Measurements from ENCODE around the gene STRA8. TPM values are rescaled to one million over a fixed set of nuclear protein-coding genes. Genes with fewer than 3 reads are reported as not detected.
A peak's percentile ranks its signal among the peaks of the same experiment; 100 is the strongest.

STRA8 gene
- total and polyA plus RNA-seq, 4 donors: not detected

DNA sequence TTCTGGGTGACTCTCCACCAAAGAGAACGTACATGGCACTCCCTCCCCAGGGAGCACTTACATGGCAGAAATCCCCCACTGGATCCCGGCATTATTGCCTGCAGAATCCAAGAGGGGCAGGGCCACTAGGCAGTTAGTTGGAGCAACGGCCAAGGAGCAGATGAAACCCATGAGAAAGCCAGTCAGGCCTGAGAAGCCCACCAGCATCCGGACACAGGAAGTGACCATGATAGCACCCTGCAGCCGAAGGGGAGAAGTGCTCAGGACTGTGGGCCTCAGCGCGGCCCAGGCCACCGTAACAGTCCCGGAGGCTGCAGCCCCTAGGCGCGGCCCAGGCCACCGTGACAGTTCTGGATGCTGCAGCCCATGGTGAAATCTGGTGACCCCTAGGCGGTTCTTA, 43.5 kb downstream of the STRA8 start:
- H3K27ac ChIP-seq (ENCODE audit: low read depth in 1 of 2, low read length in 1 of 2): no peak overlapping the region
- 86 to 87% methylated on average over 13 of the region's 13 CpGs for WGBS, 2 donors
- DNase-seq (no peak), ATAC-seq (ENCODE audit: insufficient read depth, low FRiP score) (no peak)
- no peak overlapping the region for H3K4me3 ChIP-seq
- H3K9me3 ChIP-seq (ENCODE audit: control insufficient read depth in 4 of 4, insufficient read depth in 3 of 4, low read length in 3 of 4): no peaks in the 10 kb centered on the region
- no peak overlapping the region for H3K9ac ChIP-seq (ENCODE audit: insufficient read depth in 1 of 2, low read length in 2 of 2)
- no peak for TF ChIP-seq CTCF (IDR thresholded peaks at IDR 0.05; ENCODE audit: control extremely low read depth, extremely low read depth)
- H3K4me1 ChIP-seq (ENCODE audit: control insufficient read depth in 5 of 5, insufficient read depth in 5 of 5, low read length in 5 of 5): peaks cover 0 to 6% (median 0%) of the 10 kb centered on the region in 5 donors
- no peaks in the 10 kb centered on the region for H3K27me3 ChIP-seq (ENCODE audit: control insufficient read depth in 3 of 3, insufficient read depth in 3 of 3, low read length in 2 of 3)
- no peaks in the 10 kb centered on the region for H3K36me3 ChIP-seq (ENCODE audit: control insufficient read depth in 4 of 4, insufficient read depth in 4 of 4, low read length in 4 of 4)

GRCh38 chr7:135281363-135281949, 47.8 kb downstream of the STRA8 start:
- WGBS, 2 donors: 3 to 6% methylated on average over 7 of the region's 7 CpGs
- H3K9ac ChIP-seq (ENCODE audit: insufficient read depth in 1 of 2, low read length in 2 of 2): no peak overlapping the region
- no peak overlapping the region for H3K4me3 ChIP-seq

DNA sequence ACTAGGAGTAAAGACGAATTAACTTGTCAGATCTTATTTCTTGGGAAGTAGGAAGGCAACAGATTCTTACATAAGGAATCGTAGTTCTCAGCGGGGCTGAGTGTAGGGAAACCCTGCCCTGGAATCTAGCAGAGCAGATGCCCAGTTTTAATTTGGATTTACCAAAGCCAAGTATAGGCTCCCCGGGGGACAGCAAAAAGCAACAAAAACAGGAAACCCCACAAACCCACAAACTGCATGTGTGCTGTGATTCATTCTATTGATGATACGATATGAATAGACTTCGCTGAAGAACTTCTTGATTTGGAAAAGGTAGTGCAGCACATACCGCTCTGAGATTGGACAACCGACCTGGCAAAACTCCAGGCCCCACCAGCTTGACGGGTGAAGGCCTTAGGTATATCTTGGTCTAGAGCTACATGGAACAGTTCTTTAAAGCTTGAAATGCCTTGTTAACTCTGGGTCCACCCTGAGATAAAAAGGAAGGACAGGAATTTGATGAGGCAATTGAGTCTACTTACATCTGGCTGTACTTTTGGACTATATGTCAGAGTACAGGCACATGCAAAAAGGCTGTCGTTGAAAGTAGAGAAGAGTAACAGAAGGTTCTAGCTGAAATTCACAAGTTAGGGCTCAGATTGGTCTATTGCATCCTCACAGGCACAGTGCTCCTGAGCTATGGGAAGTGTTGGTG, 49.1 kb downstream of the STRA8 start:
- Histone ChIP-seq H3K4me1 (ENCODE audit: control insufficient read depth in 5 of 5, insufficient read depth in 5 of 5, low read length in 5 of 5) (peaks cover 0 to 7% (median 0%) of the 10 kb centered on the region in 5 donors), H3K4me3 (no peak overlapping the region), H3K9ac (ENCODE audit: insufficient read depth in 1 of 2, low read length in 2 of 2) (no peak overlapping the region), H3K27ac (ENCODE audit: low read depth in 1 of 2, low read length in 1 of 2) (no peak overlapping the region), H3K9me3 (ENCODE audit: control insufficient read depth in 4 of 4, insufficient read depth in 3 of 4, low read length in 3 of 4) (no peaks in the 10 kb centered on the region), H3K36me3 (ENCODE audit: control insufficient read depth in 4 of 4, insufficient read depth in 4 of 4, low read length in 4 of 4) (no peaks in the 10 kb centered on the region), H3K27me3 (ENCODE audit: control insufficient read depth in 3 of 3, insufficient read depth in 3 of 3, low read length in 2 of 3) (no peaks in the 10 kb centered on the region)
- WGBS, 2 donors: 86 to 88% methylated on average over 10 of the region's 10 CpGs
- ATAC-seq (ENCODE audit: insufficient read depth, low FRiP score) (no peak), DNase-seq (no peak)
- TF ChIP-seq CTCF (IDR thresholded peaks at IDR 0.05; ENCODE audit: control extremely low read depth, extremely low read depth): no peak

More at GRCh38 chr7:135281363-135281949, 47.8 kb downstream of the STRA8 start:
- H3K9me3 ChIP-seq (ENCODE audit: control insufficient read depth in 4 of 4, insufficient read depth in 3 of 4, low read length in 3 of 4): no peaks in the 10 kb centered on the region
- no peaks in the 10 kb centered on the region for H3K27me3 ChIP-seq (ENCODE audit: control insufficient read depth in 3 of 3, insufficient read depth in 3 of 3, low read length in 2 of 3)
- peak; percentile 99 for TF ChIP-seq CTCF (IDR thresholded peaks at IDR 0.05; ENCODE audit: control extremely low read depth, extremely low read depth)
- no peaks in the 10 kb centered on the region for H3K36me3 ChIP-seq (ENCODE audit: control insufficient read depth in 4 of 4, insufficient read depth in 4 of 4, low read length in 4 of 4)
- peaks cover 0 to 7% (median 0%) of the 10 kb centered on the region in 5 donors for H3K4me1 ChIP-seq (ENCODE audit: control insufficient read depth in 5 of 5, insufficient read depth in 5 of 5, low read length in 5 of 5)
- no peak overlapping the region for H3K27ac ChIP-seq (ENCODE audit: low read depth in 1 of 2, low read length in 1 of 2)
- DNase-seq (peak; percentile 87 to 95 (median 93)), ATAC-seq (ENCODE audit: insufficient read depth, low FRiP score) (peak; percentile 95)

All from lung (tissue), 12 donors.